ENCODE measurements around the gene DLGAP1. TPM values are rescaled to one million over a fixed set of nuclear protein-coding genes. Genes with fewer than 3 reads are reported as not detected.

The DLGAP1 gene
- polyA plus RNA-seq, 1 of the 3 experiments (the other 2 are of a cell fraction), result not detected

- no peak for DNase-seq
- H3F3A ChIP-seq (replicated peaks; ENCODE audit: insufficient read depth), result no peaks in the 10 kb centered on the region
- H3K4me1 ChIP-seq (ENCODE audit: control insufficient read depth in 1 of 2, insufficient read depth in 2 of 2, low read depth in 1 of 2, low read length in 1 of 2), result no peaks in the 10 kb centered on the region
- no peak overlapping the region for H3K4me2 ChIP-seq
- H2AFZ ChIP-seq (ENCODE audit: low read depth), result no peak overlapping the region
- ChIA-PET POLR2A (no interaction called here), CTCF (interaction anchor here (1.3 kb wide), 1 partner anchor 37 kb away, joined by 3 read pairs; no protein-coding TSS in a partner anchor)
- 0% methylated on average over 1 of the region's 1 CpG for WGBS (ENCODE audit: low lambda C conversion rate)
- no peaks in the 10 kb centered on the region for H3K27me3 ChIP-seq (ENCODE audit: insufficient read depth)
- H3K9me2 ChIP-seq, result no peaks in the 10 kb centered on the region
- H3K9ac ChIP-seq, result no peak overlapping the region
- H3K36me3 ChIP-seq (replicated peaks in 1 of 2; ENCODE audit: control insufficient read depth in 1 of 2, insufficient read depth in 2 of 2, low read length in 1 of 2), result no peaks in the 10 kb centered on the region
- no peak for TF ChIP-seq REST (IDR thresholded peaks at IDR 0.05; ENCODE audit: low read depth, low read length)
- TF ChIP-seq FOXM1 (IDR thresholded peaks at IDR 0.05; ENCODE audit: low read depth), result no peak
- no peak for TF ChIP-seq SMC3 (IDR thresholded peaks at IDR 0.05; ENCODE audit: low read depth, low read length)
- TF ChIP-seq NRF1 (IDR thresholded peaks at IDR 0.05; ENCODE audit: low read depth, low read length), result no peak
- no peak for TF ChIP-seq POLR2AphosphoS5 (IDR thresholded peaks at IDR 0.05; ENCODE audit: low read depth, low read length)
- TF ChIP-seq RXRA (IDR thresholded peaks at IDR 0.05; ENCODE audit: borderline replicate concordance, low read depth), result no peak
- TF ChIP-seq FOXJ3 (CRISPR knock-in tag; IDR thresholded peaks at IDR 0.05), result no peak
- no peak for TF ChIP-seq TAF1 (IDR thresholded peaks at IDR 0.05; ENCODE audit: borderline replicate concordance, low read depth, low read length)
- no peak for TF ChIP-seq MEF2A (IDR thresholded peaks at IDR 0.05; ENCODE audit: borderline replicate concordance, low read depth)
- H4K20me1 ChIP-seq (ENCODE audit: insufficient read depth), result no peaks in the 10 kb centered on the region
- H3K27ac ChIP-seq (ENCODE audit: low read depth in 2 of 2, low read length in 1 of 2), result no peak overlapping the region
- no peaks in the 10 kb centered on the region for H3K9me3 ChIP-seq
- no peak overlapping the region for H3K4me3 ChIP-seq (ENCODE audit: low read depth in 2 of 2, low read length in 1 of 2)
- H3K79me2 ChIP-seq (ENCODE audit: insufficient read depth), result no peaks in the 10 kb centered on the region
Measured at GRCh38 chr18:4143585-4143984, 311.5 kb downstream of the DLGAP1 start.

GRCh38 chr18:4142876-4143275, 312.2 kb downstream of the DLGAP1 start:
- Histone ChIP-seq H3K27ac (ENCODE audit: low read depth in 2 of 2, low read length in 1 of 2) (no peak overlapping the region), H3K4me3 (ENCODE audit: low read depth in 2 of 2, low read length in 1 of 2) (no peak overlapping the region), H4K20me1 (ENCODE audit: insufficient read depth) (no peaks in the 10 kb centered on the region), H3K4me2 (no peak overlapping the region), H2AFZ (ENCODE audit: low read depth) (no peak overlapping the region), H3K9ac (no peak overlapping the region), H3K4me1 (ENCODE audit: control insufficient read depth in 1 of 2, insufficient read depth in 2 of 2, low read depth in 1 of 2, low read length in 1 of 2) (no peaks in the 10 kb centered on the region), H3K36me3 (replicated peaks in 1 of 2; ENCODE audit: control insufficient read depth in 1 of 2, insufficient read depth in 2 of 2, low read length in 1 of 2) (no peaks in the 10 kb centered on the region), H3K27me3 (ENCODE audit: insufficient read depth) (no peaks in the 10 kb centered on the region), H3K9me3 (no peaks in the 10 kb centered on the region), H3F3A (replicated peaks; ENCODE audit: insufficient read depth) (no peaks in the 10 kb centered on the region), H3K9me2 (no peaks in the 10 kb centered on the region), H3K79me2 (ENCODE audit: insufficient read depth) (no peaks in the 10 kb centered on the region)
- TF ChIP-seq REST (IDR thresholded peaks at IDR 0.05; ENCODE audit: low read depth, low read length) (no peak), EP300 (IDR thresholded peaks at IDR 0.05; ENCODE audit: borderline replicate concordance in 1 of 2, low read depth in 1 of 2, low read length in 1 of 2) (no peak), CTCF (IDR thresholded peaks at IDR 0.05) (no peak), GATA2 (CRISPR knock-in tag; IDR thresholded peaks at IDR 0.05) (no peak), SIN3A (IDR thresholded peaks at IDR 0.05; ENCODE audit: borderline replicate concordance, low read depth, low read length) (no peak), MAX (IDR thresholded peaks at IDR 0.05; ENCODE audit: low read depth) (no peak), TAF1 (IDR thresholded peaks at IDR 0.05; ENCODE audit: borderline replicate concordance, low read depth, low read length) (no peak)
- ChIA-PET POLR2A (no interaction called here), CTCF (interaction anchor here (0.7 to 1.3 kb wide), 2 partner anchors 36 to 202 kb away, joined by 3 read pairs; no protein-coding TSS in a partner anchor)
- 5% methylated on average over 2 of the region's 5 CpGs for WGBS (ENCODE audit: low lambda C conversion rate)
- DNase-seq, result no peak
